Gastroesophageal sphincter (tissue), 4 donors: Measurements from ENCODE around the gene SMCR8. TPM values are rescaled to one million over a fixed set of nuclear protein-coding genes. Genes with fewer than 3 reads are reported as not detected.

Experiments used
- ATAC-seq: fragments of 150-250 bp; one replicate; pipeline ENCODE4 v1.9.1; 2016; ENCODE audit warnings: mild to moderate bottlenecking, moderate library complexity
- H3K27ac ChIP-seq, 4 donors: fragments of 200-600 bp; sonication (generic) in 3 of 4; 1 replicate in 3 of 4; 2 replicates in 1 of 4; pipeline ENCODE4 v1.5.1; 2016 to 2019
- H3K27me3 ChIP-seq: fragments of 200-600 bp; sonication (generic); one replicate; pipeline ENCODE4 v1.5.1; 2019
- H3K36me3 ChIP-seq, 2 donors: fragments of 200-600 bp; sonication (generic); one replicate each; pipeline ENCODE4 v1.5.1; 2019; ENCODE audit warnings: control low read depth in 1 of 2
- H3K4me1 ChIP-seq, 3 donors: fragments of 200-600 bp; sonication (generic); 1 replicate in 2 of 3; 2 replicates in 1 of 3; pipeline ENCODE4 v1.5.1; 2016 to 2019; ENCODE audit warnings: control low read depth in 2 of 3
- H3K4me3 ChIP-seq, 2 donors: fragments of 200-600 bp; sonication (generic); one replicate each; pipeline ENCODE4 v1.5.1; 2019; ENCODE audit warnings: mild to moderate bottlenecking in 1 of 2, moderate library complexity in 1 of 2
- H3K9me3 ChIP-seq, 3 donors: fragments of 200-600 bp; sonication (generic); one replicate each; pipeline ENCODE4 v1.5.1; 2017 to 2019; ENCODE audit warnings: control low read depth in 2 of 3
- EP300 ChIP-seq: sonication (generic); formaldehyde crosslinking; IDR thresholded peaks from one replicate; pipeline ENCODE4 v1.6.1; 2017; ENCODE audit warnings: antibody characterized with exemption, mild to moderate bottlenecking
- POLR2A ChIP-seq, 2 donors: fragments of 450-650 bp; IDR thresholded peaks; one replicate each; pipeline ENCODE4 v1.6.1; 2017; ENCODE audit warnings: antibody characterized with exemption in 2 of 2, mild to moderate bottlenecking in 2 of 2, moderate library complexity in 1 of 2
- POLR2AphosphoS5 ChIP-seq: sonication (generic); formaldehyde crosslinking; IDR thresholded peaks from one replicate; pipeline ENCODE4 v1.6.1; 2017; ENCODE audit warnings: antibody characterized with exemption
- WGBS, 2 donors: methylation state at CpG; one replicate each; pipeline ENCODE4 v1.1.5; 2018; ENCODE audit warnings: low coverage in 1 of 2; 5-methylcytosine and 5-hydroxymethylcytosine counted together
- total RNA-seq, 4 donors: library from RNA; depleted of rRNA; stranded (reverse); fragments of >200 nt; gene quantifications; one replicate each; pipeline ENCODE4 v1.1.0, GENCODE V29; 2016
- TF ChIP-seq, protein P1 (sequence below), 4 experiments: fragments of 200-600 bp in 2 of 4; fragments of 450-650 bp in 2 of 4; sonication (generic) in 1 of 4; IDR thresholded peaks; one replicate each; pipeline ENCODE4 v1.5.1; 2017 to 2019; ENCODE audit warnings: antibody characterized with exemption in 4 of 4, mild to moderate bottlenecking in 2 of 4, moderate library complexity in 2 of 4

The SMCR8 gene
- total RNA-seq, 4 donors from 2014 or later: 14.0 to 20.0 (median 14.9) TPM

DNA sequence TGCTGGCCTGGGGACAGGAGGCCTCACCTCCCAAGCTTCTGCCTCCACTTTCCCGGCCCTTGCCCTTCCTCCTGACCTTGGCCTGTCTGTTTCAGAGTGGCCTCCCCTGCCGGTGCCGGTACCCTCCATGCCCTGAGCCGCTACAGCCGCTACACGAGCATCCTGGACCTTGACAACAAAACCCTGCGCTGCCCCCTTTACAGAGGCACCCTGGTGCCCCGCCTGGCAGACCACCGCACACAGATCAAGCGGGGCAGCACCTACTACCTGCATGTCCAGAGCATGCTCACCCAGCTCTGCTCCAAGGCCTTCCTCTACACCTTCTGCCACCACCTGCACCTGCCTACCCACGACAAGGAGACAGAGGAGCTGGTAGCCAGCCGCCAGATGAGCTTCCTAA is 7.4 kb downstream of the SMCR8 start:
- TF ChIP-seq POLR2AphosphoS5: no peak
- no peak for TF ChIP-seq EP300
- TF ChIP-seq, protein P1, sequence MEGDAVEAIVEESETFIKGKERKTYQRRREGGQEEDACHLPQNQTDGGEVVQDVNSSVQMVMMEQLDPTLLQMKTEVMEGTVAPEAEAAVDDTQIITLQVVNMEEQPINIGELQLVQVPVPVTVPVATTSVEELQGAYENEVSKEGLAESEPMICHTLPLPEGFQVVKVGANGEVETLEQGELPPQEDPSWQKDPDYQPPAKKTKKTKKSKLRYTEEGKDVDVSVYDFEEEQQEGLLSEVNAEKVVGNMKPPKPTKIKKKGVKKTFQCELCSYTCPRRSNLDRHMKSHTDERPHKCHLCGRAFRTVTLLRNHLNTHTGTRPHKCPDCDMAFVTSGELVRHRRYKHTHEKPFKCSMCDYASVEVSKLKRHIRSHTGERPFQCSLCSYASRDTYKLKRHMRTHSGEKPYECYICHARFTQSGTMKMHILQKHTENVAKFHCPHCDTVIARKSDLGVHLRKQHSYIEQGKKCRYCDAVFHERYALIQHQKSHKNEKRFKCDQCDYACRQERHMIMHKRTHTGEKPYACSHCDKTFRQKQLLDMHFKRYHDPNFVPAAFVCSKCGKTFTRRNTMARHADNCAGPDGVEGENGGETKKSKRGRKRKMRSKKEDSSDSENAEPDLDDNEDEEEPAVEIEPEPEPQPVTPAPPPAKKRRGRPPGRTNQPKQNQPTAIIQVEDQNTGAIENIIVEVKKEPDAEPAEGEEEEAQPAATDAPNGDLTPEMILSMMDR (IDR thresholded peaks at IDR 0.05): no peak
- TF ChIP-seq POLR2A (IDR thresholded peaks at IDR 0.05): no peak
- 100% methylated on average over 4 of the region's 12 CpGs; no CpG with 5 or more reads in 1 of the 2 donors for WGBS, 2 donors
- Histone ChIP-seq H3K4me1 (peaks cover 4 to 49% (median 33%) of the 10 kb centered on the region in 3 donors), H3K27ac (no peak overlapping the region), H3K36me3 (peaks cover 0 to 100% of the 10 kb centered on the region in 2 donors), H3K9me3 (no peaks in the 10 kb centered on the region), H3K4me3 (no peak overlapping the region), H3K27me3 (no peaks in the 10 kb centered on the region)
- ATAC-seq: no peak

DNA sequence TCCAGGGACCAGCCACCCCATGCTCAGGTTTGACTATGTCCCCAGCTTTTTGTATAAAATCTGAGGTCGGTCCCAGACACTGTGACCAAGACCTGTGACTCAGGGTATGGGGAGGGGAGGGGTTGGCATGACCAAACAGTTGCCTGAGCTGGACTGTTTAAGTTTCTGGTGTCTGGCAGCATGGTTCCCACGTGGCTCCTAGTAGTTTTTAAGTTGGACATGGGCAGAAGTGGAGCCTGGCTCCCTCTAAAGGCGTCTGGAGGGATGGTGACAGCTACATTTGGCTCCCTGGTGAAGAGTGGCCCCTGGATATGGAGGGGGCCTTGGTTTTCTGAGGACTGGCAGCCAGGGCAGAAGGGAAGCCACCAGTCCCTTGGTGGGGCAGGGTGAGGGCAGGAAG is 7.9 kb downstream of the SMCR8 start:
- WGBS, 2 donors: 20 to 100% methylated on average over 1 of the region's 3 CpGs
- Histone ChIP-seq H3K36me3 (peaks cover 0 to 100% of the 10 kb centered on the region in 2 donors), H3K4me1 (peaks cover under 1 to 44% (median 28%) of the 10 kb centered on the region in 3 donors), H3K27ac (no peak overlapping the region), H3K4me3 (no peak overlapping the region), H3K27me3 (no peaks in the 10 kb centered on the region), H3K9me3 (no peaks in the 10 kb centered on the region)
- ATAC-seq: no peak
- TF ChIP-seq EP300 (no peak), POLR2A (IDR thresholded peaks at IDR 0.05) (no peak), POLR2AphosphoS5 (no peak)
- TF ChIP-seq, protein P1 (IDR thresholded peaks at IDR 0.05): no peak

DNA sequence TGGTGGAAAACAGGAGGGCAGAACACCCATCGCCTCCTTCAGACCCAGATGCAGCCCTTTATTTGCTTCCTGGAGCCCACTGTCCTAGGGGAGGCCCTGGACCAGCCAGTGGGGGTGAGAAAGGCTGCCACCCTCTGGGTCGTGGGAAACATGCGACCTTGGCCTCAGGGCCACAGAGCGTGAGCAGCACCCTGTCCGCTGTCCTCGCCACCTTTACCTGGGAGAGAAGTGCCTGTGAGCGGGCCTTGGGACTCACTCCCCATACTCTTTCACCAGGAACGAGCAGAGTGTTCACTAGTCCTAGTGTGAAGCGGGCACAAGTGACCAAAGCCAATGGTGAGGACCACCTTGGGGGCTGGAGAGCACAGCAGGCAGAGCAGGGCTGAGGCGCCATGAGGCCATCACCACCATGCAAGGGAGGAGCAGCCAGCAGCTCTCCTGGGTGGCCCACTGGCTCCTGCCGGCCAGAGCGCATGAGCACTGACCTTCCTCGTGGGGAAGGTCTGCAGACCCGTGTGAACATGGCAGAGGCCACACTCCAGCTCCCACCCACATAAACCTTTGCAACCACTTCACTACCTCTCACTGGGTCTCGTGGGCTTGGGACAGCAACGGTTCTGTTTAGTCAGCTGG is 8.5 kb downstream of the SMCR8 start:
- H3K36me3 ChIP-seq: peaks cover 0 to 100% of the 10 kb centered on the region in 2 donors
- no peak overlapping the region for H3K27ac ChIP-seq
- no peaks in the 10 kb centered on the region for H3K9me3 ChIP-seq
- peaks cover 0 to 38% (median 22%) of the 10 kb centered on the region in 3 donors for H3K4me1 ChIP-seq
- no peak overlapping the region for H3K4me3 ChIP-seq
- TF ChIP-seq EP300 (no peak), POLR2A (IDR thresholded peaks at IDR 0.05) (no peak), POLR2AphosphoS5 (no peak)
- TF ChIP-seq, protein P1 (IDR thresholded peaks at IDR 0.05): no peak
- 88% methylated on average over 3 of the region's 16 CpGs; no CpG with 5 or more reads in 1 of the 2 donors for WGBS, 2 donors
- H3K27me3 ChIP-seq: no peaks in the 10 kb centered on the region
- no peak for ATAC-seq

DNA sequence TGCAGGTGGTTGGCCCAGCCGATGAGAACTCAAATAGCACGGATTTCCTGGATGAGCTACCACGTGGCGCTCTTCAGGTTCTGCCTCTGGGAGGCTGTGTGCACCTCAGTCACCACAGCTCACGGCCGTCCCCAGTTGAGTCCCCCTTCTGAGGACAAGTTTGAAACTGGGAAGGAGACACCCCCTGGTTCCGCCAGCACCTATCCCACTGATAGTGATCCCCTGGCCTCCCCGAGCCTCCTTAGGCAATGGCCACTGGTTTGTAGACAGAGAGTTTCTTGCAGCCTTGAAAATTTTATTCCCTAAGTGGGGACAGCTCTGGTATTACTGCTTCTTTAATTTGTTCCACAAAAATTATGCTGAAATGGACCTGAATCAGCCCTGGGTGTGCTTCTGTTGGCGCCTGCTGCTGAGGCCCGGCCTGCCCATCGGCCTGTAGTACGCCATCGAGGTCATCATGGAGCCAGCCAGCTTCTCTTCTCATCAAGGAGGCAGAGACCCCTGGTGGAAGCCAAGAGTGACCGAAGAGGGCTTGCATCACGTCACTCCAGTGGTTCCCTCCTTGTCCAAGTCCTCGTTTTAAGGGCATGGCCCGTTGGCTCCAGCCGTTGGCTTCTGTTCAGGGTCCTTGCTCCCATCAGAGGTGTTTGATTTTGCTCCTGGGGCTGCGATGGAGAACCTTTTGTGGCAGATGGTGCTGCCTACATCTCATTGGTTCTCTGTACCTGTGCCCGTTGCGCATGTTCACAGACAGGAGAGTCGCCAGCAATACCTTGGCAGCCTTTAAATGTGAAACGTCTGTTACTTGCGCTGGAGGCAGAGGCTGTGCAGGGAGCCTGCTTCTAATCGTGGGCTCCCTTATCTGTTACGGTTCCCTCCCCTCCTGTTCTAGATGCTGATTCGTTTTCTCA is 9.3 kb downstream of the SMCR8 start:
- Histone ChIP-seq H3K9me3 (no peaks in the 10 kb centered on the region), H3K4me1 (peaks cover 0 to 30% (median 14%) of the 10 kb centered on the region in 3 donors), H3K27ac (no peak overlapping the region), H3K4me3 (no peak overlapping the region), H3K27me3 (no peaks in the 10 kb centered on the region), H3K36me3 (peaks cover 0 to 100% of the 10 kb centered on the region in 2 donors)
- 75 to 92% methylated on average over 5 to 9 of the region's 27 CpGs for WGBS, 2 donors
- TF ChIP-seq EP300: no peak
- TF ChIP-seq POLR2AphosphoS5: no peak
- ATAC-seq: no peak

DNA sequence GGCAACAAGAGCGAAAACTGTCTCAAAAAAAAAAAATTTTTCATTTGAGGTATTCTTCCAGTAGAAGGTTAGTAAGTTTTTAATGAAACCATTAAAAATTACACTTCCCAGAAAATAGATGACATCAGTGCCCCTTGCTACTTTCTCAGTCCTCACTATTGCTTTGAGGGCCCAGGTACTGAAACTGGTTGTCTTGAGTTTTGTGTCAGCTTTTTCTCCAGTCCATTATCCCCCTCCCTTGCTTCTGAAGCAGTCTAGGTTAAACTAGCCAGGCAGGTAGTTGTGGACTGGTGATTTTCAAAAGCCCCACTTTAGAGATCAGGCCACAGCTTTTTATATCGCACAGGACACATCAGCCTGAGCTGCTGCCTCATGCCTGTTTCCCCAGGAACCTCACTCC is 10.9 kb downstream of the SMCR8 start:
- H3K27ac ChIP-seq: no peak overlapping the region
- WGBS, 2 donors: 85 to 100% methylated on average over 1 to 2 of the region's 2 CpGs
- TF ChIP-seq EP300 (no peak), POLR2AphosphoS5 (no peak), POLR2A (IDR thresholded peaks at IDR 0.05) (no peak)
- TF ChIP-seq, protein P1 (IDR thresholded peaks at IDR 0.05): no peak
- H3K9me3 ChIP-seq: no peaks in the 10 kb centered on the region
- H3K4me3 ChIP-seq: no peak overlapping the region
- H3K36me3 ChIP-seq: peaks cover 0 to 100% of the 10 kb centered on the region in 2 donors
- peaks cover 0 to 14% (median 0%) of the 10 kb centered on the region in 3 donors for H3K4me1 ChIP-seq
- H3K27me3 ChIP-seq: no peaks in the 10 kb centered on the region
- no peak for ATAC-seq
